GM23338 (cell line): ENCODE measurements around the gene POLE. TPM values are rescaled to one million over a fixed set of nuclear protein-coding genes. Genes with fewer than 3 reads are reported as not detected.

Experiments
- ATAC-seq: fragments of 200-7000 bp; cut with Tn5 transposase; 3 replicates; pipeline ENCODE4 v1.9.1; 2020
- DNase-seq: peaks from one replicate; pipeline ENCODE4 v3.0.0-alpha.2; 2015; ENCODE audit warnings: low spot score
- H2AFZ ChIP-seq: fragments of 200-600 bp; sonication (generic); 2 replicates; pipeline ENCODE4 v1.8.0; 2016; ENCODE audit warnings: antibody characterized with exemption, mild to moderate bottlenecking, moderate library complexity
- H3F3A ChIP-seq: fragments of 200-600 bp; sonication (generic); replicated peaks from 2 replicates; pipeline ENCODE4 v1.8.0; 2017; ENCODE audit warnings: antibody characterized with exemption, mixed run types, low read depth
- H3K27ac ChIP-seq: fragments of 200-600 bp; sonication (generic); 2 replicates; pipeline ENCODE4 v1.6.1; 2016; ENCODE audit warnings: low read depth
- H3K27me3 ChIP-seq: fragments of 200-600 bp; sonication (generic); 2 replicates; pipeline ENCODE4 v1.8.0; 2016; ENCODE audit warnings: mild to moderate bottlenecking, mixed run types, moderate library complexity; ENCODE audit not compliant: insufficient read depth
- H3K36me3 ChIP-seq: fragments of 200-600 bp; sonication (generic); 2 replicates; pipeline ENCODE4 v1.8.0; 2016; ENCODE audit warnings: mild to moderate bottlenecking; ENCODE audit not compliant: insufficient read depth
- H3K4me1 ChIP-seq: fragments of 200-600 bp; sonication (generic); 2 replicates; pipeline ENCODE4 v1.8.0; 2016; ENCODE audit warnings: mild to moderate bottlenecking, moderate library complexity; ENCODE audit not compliant: insufficient read depth
- H3K4me2 ChIP-seq: fragments of 200-600 bp; sonication (generic); 2 replicates; pipeline ENCODE4 v1.7.1; 2017; ENCODE audit warnings: mixed run types
- H3K4me3 ChIP-seq: fragments of 200-600 bp; sonication (generic); 2 replicates; pipeline ENCODE4 v1.6.1; 2016; ENCODE audit warnings: mixed run types
- H3K79me2 ChIP-seq: fragments of 200-600 bp; sonication (generic); replicated peaks from 2 replicates; pipeline ENCODE4 v1.8.0; 2017; ENCODE audit warnings: mild to moderate bottlenecking; ENCODE audit not compliant: insufficient read depth
- H3K9me2 ChIP-seq: fragments of 200-600 bp; sonication (generic); 2 replicates; pipeline ENCODE4 v1.8.0; 2017; ENCODE audit not compliant: insufficient read depth
- H4K20me1 ChIP-seq: fragments of 200-600 bp; sonication (generic); replicated peaks from 2 replicates; pipeline ENCODE4 v1.8.0; 2017; ENCODE audit warnings: mild to moderate bottlenecking; ENCODE audit not compliant: insufficient read depth
- H3K27ac Mint-ChIP-seq: 2 replicates; pipeline ENCODE4 v1.8.0; 2020; ENCODE audit warnings: inconsistent platforms, mild to moderate bottlenecking, moderate library complexity, mixed read lengths
- H3K27me3 Mint-ChIP-seq: 3 replicates; pipeline ENCODE4 v1.8.0; 2022; ENCODE audit warnings: low read depth, mild to moderate bottlenecking, moderate library complexity, mixed read lengths, inconsistent platforms; ENCODE audit not compliant: insufficient read depth, poor library complexity
- H3K36me3 Mint-ChIP-seq: 3 replicates; pipeline ENCODE4 v1.8.0; 2021; ENCODE audit warnings: low read depth, mild to moderate bottlenecking, inconsistent platforms, moderate library complexity, mixed read lengths
- H3K4me1 Mint-ChIP-seq: 3 replicates; pipeline ENCODE4 v1.8.0; 2020; ENCODE audit warnings: mild to moderate bottlenecking, inconsistent platforms, mixed read lengths
- H3K4me3 Mint-ChIP-seq: 3 replicates; pipeline ENCODE4 v1.8.0; 2021; ENCODE audit warnings: moderate library complexity, mild to moderate bottlenecking, inconsistent platforms, mixed read lengths
- H3K9me3 Mint-ChIP-seq: 3 replicates; pipeline ENCODE4 v1.8.0; 2020; ENCODE audit warnings: moderate library complexity, mild to moderate bottlenecking, inconsistent platforms, mixed read lengths
- CREB1 ChIP-seq: fragments of 250-450 bp; sonication (Bioruptor Pico); IDR thresholded peaks from 2 replicates; pipeline ENCODE4 v1.5.0; 2020; ENCODE audit warnings: low read depth, mild to moderate bottlenecking, moderate library complexity
- JUNB ChIP-seq: IDR thresholded peaks from one replicate; pipeline ENCODE4 v1.6.1; 2016; ENCODE audit warnings: antibody characterized with exemption; ENCODE audit not compliant: unreplicated experiment
- NANOG ChIP-seq: IDR thresholded peaks from 2 replicates; pipeline ENCODE4 v1.6.1; 2016; ENCODE audit warnings: antibody characterized with exemption, borderline replicate concordance
- POLR2AphosphoS5 ChIP-seq: IDR thresholded peaks from 2 replicates; pipeline ENCODE4 v1.6.1; 2016; ENCODE audit warnings: antibody characterized with exemption, low read depth
- STAT1 ChIP-seq: IDR thresholded peaks from one replicate; pipeline ENCODE4 v1.6.1; 2016; ENCODE audit warnings: antibody characterized with exemption; ENCODE audit not compliant: unreplicated experiment
- ZNF114 ChIP-seq: fragments of 250-450 bp; sonication (Bioruptor Pico); IDR thresholded peaks from 2 replicates; pipeline ENCODE4 v1.5.0; 2020; ENCODE audit warnings: mild to moderate bottlenecking, moderate library complexity
- ZNF331 ChIP-seq: fragments of 250-450 bp; sonication (Bioruptor Pico); IDR thresholded peaks from 2 replicates; pipeline ENCODE4 v1.5.0; 2020; ENCODE audit warnings: low read depth, mild to moderate bottlenecking, moderate library complexity
- polyA plus RNA-seq: library from polyadenylated mRNA; unstranded; fragments of >200 nt; fragmentation: Nextera tagmentation; extraction: Ambion mirVana; gene quantifications from 2 replicates; pipeline ENCODE4 v1.2.1, GENCODE V29; 2016
- total RNA-seq: library from RNA; depleted of rRNA; stranded (reverse); fragments of >200 nt; shearing (Covaris generic); gene quantifications from 2 replicates; pipeline ENCODE4 v1.2.3, GENCODE V29; 2014
- TF ChIP-seq, protein P1 (sequence below): IDR thresholded peaks from 2 replicates; pipeline ENCODE4 v1.6.1; 2016; ENCODE audit warnings: antibody characterized with exemption
- TF ChIP-seq, protein P2 (sequence below): IDR thresholded peaks from one replicate; pipeline ENCODE4 v1.6.1; 2018; ENCODE audit warnings: antibody characterized with exemption; ENCODE audit not compliant: unreplicated experiment
- TF ChIP-seq, protein P3 (sequence below), 2 experiments: fragments of 200-600 bp in 1 of 2; sonication (generic) in 1 of 2; conservative IDR thresholded peaks; 2 replicates each; pipeline versions ENCODE4 v1.5.1 to v1.6.1; 2016 to 2017; ENCODE audit warnings: antibody characterized with exemption in 2 of 2, low read depth in 2 of 2, mild to moderate bottlenecking in 2 of 2, moderate library complexity in 1 of 2

The POLE gene
- total and polyA plus RNA-seq, 2 experiments from 2014 or later: 33.6 to 125 TPM

DNA sequence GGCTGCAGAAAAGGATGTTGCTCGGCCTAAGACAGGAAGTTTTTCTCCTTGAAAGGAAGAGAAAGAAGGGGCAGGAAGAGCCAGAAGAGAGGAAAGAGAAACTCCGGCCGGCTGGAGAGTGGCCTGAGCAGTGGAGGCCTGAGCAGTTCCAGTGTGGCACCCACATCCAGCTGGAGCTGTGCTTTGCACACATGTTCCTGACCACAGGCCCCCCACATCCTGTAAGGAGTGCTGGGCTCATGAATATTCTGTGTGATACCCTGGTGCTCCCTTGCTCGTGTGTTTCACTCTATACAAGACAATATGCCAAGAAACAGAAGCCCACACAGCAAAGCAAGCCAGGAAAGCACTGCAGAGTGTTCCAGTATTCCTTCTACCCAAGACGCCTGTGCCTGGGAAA, 27.1 kb downstream of the POLE start:
- Histone ChIP-seq H3K4me3 (no peak overlapping the region), H3K9me2 (no peaks in the 10 kb centered on the region), H3F3A (0 out of 2 replicates have a peak, but pooled peaks cover 12% of the 10 kb centered on the region), H3K4me1 (no peaks in the 10 kb centered on the region), H4K20me1 (peaks cover 6% of the 10 kb centered on the region), H3K27me3 (no peaks in the 10 kb centered on the region), H3K79me2 (no peaks in the 10 kb centered on the region), H3K4me2 (no peak overlapping the region), H3K27ac (no peak overlapping the region), H2AFZ (no peak overlapping the region), H3K36me3 (peaks cover 66% of the 10 kb centered on the region)
- DNase-seq (no peak), ATAC-seq (no peak)
- H3K4me1 Mint-ChIP-seq: no peaks in the 10 kb centered on the region
- no peak overlapping the region for H3K4me3 Mint-ChIP-seq
- H3K9me3 Mint-ChIP-seq: no peaks in the 10 kb centered on the region
- H3K27ac Mint-ChIP-seq: no peak overlapping the region; the same call in 1 of the 2 replicates
- no peak for TF ChIP-seq STAT1
- TF ChIP-seq CREB1: no peak
- TF ChIP-seq JUNB: no peak
- TF ChIP-seq POLR2AphosphoS5: no peak
- TF ChIP-seq, protein P1, sequence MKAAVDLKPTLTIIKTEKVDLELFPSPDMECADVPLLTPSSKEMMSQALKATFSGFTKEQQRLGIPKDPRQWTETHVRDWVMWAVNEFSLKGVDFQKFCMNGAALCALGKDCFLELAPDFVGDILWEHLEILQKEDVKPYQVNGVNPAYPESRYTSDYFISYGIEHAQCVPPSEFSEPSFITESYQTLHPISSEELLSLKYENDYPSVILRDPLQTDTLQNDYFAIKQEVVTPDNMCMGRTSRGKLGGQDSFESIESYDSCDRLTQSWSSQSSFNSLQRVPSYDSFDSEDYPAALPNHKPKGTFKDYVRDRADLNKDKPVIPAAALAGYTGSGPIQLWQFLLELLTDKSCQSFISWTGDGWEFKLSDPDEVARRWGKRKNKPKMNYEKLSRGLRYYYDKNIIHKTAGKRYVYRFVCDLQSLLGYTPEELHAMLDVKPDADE: no peak
- TF ChIP-seq, protein P2, sequence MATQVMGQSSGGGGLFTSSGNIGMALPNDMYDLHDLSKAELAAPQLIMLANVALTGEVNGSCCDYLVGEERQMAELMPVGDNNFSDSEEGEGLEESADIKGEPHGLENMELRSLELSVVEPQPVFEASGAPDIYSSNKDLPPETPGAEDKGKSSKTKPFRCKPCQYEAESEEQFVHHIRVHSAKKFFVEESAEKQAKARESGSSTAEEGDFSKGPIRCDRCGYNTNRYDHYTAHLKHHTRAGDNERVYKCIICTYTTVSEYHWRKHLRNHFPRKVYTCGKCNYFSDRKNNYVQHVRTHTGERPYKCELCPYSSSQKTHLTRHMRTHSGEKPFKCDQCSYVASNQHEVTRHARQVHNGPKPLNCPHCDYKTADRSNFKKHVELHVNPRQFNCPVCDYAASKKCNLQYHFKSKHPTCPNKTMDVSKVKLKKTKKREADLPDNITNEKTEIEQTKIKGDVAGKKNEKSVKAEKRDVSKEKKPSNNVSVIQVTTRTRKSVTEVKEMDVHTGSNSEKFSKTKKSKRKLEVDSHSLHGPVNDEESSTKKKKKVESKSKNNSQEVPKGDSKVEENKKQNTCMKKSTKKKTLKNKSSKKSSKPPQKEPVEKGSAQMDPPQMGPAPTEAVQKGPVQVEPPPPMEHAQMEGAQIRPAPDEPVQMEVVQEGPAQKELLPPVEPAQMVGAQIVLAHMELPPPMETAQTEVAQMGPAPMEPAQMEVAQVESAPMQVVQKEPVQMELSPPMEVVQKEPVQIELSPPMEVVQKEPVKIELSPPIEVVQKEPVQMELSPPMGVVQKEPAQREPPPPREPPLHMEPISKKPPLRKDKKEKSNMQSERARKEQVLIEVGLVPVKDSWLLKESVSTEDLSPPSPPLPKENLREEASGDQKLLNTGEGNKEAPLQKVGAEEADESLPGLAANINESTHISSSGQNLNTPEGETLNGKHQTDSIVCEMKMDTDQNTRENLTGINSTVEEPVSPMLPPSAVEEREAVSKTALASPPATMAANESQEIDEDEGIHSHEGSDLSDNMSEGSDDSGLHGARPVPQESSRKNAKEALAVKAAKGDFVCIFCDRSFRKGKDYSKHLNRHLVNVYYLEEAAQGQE: no peak
- TF ChIP-seq ZNF114: no peak
- TF ChIP-seq, protein P3, sequence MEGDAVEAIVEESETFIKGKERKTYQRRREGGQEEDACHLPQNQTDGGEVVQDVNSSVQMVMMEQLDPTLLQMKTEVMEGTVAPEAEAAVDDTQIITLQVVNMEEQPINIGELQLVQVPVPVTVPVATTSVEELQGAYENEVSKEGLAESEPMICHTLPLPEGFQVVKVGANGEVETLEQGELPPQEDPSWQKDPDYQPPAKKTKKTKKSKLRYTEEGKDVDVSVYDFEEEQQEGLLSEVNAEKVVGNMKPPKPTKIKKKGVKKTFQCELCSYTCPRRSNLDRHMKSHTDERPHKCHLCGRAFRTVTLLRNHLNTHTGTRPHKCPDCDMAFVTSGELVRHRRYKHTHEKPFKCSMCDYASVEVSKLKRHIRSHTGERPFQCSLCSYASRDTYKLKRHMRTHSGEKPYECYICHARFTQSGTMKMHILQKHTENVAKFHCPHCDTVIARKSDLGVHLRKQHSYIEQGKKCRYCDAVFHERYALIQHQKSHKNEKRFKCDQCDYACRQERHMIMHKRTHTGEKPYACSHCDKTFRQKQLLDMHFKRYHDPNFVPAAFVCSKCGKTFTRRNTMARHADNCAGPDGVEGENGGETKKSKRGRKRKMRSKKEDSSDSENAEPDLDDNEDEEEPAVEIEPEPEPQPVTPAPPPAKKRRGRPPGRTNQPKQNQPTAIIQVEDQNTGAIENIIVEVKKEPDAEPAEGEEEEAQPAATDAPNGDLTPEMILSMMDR (conservative IDR thresholded peaks at IDR 0.05; ENCODE audit: low read depth in 2 of 2): no peak
- TF ChIP-seq NANOG: no peak
- H3K27me3 Mint-ChIP-seq: peaks cover 2% of the 10 kb centered on the region
- peaks cover 92% of the 10 kb centered on the region for H3K36me3 Mint-ChIP-seq

DNA sequence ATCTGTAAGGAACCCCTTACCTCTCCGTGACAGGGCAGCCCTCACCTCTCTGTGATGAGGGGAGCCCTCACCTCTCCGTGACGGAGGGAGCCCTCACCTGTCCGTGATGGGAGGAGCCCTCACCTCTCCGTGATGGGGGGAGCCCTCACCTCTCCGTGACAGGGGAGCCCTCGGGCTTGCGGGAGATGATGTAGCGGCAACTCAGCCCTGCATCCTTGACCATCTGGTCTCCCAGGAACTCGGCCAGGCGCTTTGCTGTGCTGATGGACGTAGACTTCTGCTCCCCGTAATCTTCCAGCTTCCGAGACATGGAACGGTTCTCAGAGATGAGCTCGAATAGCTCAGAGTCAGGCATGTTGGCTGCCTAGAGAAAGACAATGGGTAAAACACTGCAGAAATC, 28.0 kb downstream of the POLE start:
- peaks cover 2% of the 10 kb centered on the region for H3K27me3 Mint-ChIP-seq
- no peak overlapping the region for H2AFZ ChIP-seq
- H3K79me2 ChIP-seq: no peaks in the 10 kb centered on the region
- H3K4me2 ChIP-seq: no peak overlapping the region
- DNase-seq (no peak), ATAC-seq (no peak)
- no peak overlapping the region for H3K27ac ChIP-seq
- no peaks in the 10 kb centered on the region for H3K9me2 ChIP-seq
- no peaks in the 10 kb centered on the region for H3K4me1 Mint-ChIP-seq
- peaks cover 6% of the 10 kb centered on the region for H4K20me1 ChIP-seq
- H3K27ac Mint-ChIP-seq: no peak overlapping the region
- H3K4me3 ChIP-seq: no peak overlapping the region
- H3K4me3 Mint-ChIP-seq: no peak overlapping the region
- H3K4me1 ChIP-seq: no peaks in the 10 kb centered on the region
- TF ChIP-seq STAT1 (no peak), ZNF331 (no peak), JUNB (no peak), ZNF114 (no peak)
- TF ChIP-seq, protein P3 (conservative IDR thresholded peaks at IDR 0.05; ENCODE audit: low read depth in 2 of 2): no peak
- H3K9me3 Mint-ChIP-seq: no peaks in the 10 kb centered on the region
- H3K27me3 ChIP-seq: no peaks in the 10 kb centered on the region
- peaks cover 75% of the 10 kb centered on the region for H3K36me3 ChIP-seq
- H3F3A ChIP-seq: 0 out of 2 replicates have a peak, but pooled peaks cover 12% of the 10 kb centered on the region
- H3K36me3 Mint-ChIP-seq: peaks cover 93% of the 10 kb centered on the region
